H1 (cell line): ENCODE data around the gene OR13C2. TPM values are rescaled to one million over a fixed set of nuclear protein-coding genes. Genes with fewer than 3 reads are reported as not detected.
"Not testable (repeated sequence)": the region's sequence is repeated elsewhere in the genome, so short reads cannot be mapped to it uniquely, and the experiment has no call there.

Source experiments
- CTCF ChIA-PET: fragments of 300-600 bp; sonication (Branson Sonifier 250); formaldehyde crosslinking; loops from one replicate; lab custom pipeline; 2021; ENCODE audit not compliant: partially characterized antibody; lab: Charles Lee
- POLR2A ChIA-PET: fragments of 300-600 bp; sonication (Branson Sonifier 250); formaldehyde crosslinking; loops from one replicate; lab custom pipeline; 2021; ENCODE audit warnings: inconsistent platforms; ENCODE audit not compliant: partially characterized antibody; lab: Charles Lee
- DNase-seq, 2 experiments: peaks; one replicate each; pipeline versions ENCODE4 v3.0.0 to v3.0.0-alpha.2; 2010 to 2022; ENCODE audit warnings: low spot score in 2 of 2, low read depth in 1 of 2, mixed read lengths in 1 of 2
- FAIRE-seq: peaks from 2 replicates; lab custom pipeline; 2011; peaks lifted over from hg19 to GRCh38; lab: Jason Lieb, UNC
- H2AFZ ChIP-seq: 2 replicates; pipeline ENCODE4 v1.8.1; 2012; ENCODE audit warnings: low read length, inconsistent platforms
- H2AK5ac ChIP-seq: 2 replicates; pipeline ENCODE4 v1.6.1; 2013; ENCODE audit warnings: low read depth, low read length
- H2BK120ac ChIP-seq: replicated peaks from 2 replicates; pipeline ENCODE3; 2013; ENCODE audit warnings: low read depth, low read length, inconsistent platforms
- H2BK12ac ChIP-seq: 2 replicates; pipeline ENCODE4 v1.6.1; 2013; ENCODE audit warnings: low read depth, low read length
- H2BK15ac ChIP-seq: 2 replicates; pipeline ENCODE4 v1.6.1; 2013; ENCODE audit warnings: low read length
- H2BK20ac ChIP-seq: 2 replicates; pipeline ENCODE4 v1.6.1; 2013; ENCODE audit warnings: low read length
- H2BK5ac ChIP-seq: 2 replicates; pipeline ENCODE4 v1.6.1; 2013; ENCODE audit warnings: low read depth, low read length
- H3K14ac ChIP-seq: 2 replicates; pipeline ENCODE4 v1.6.1; 2013; ENCODE audit warnings: inconsistent platforms; ENCODE audit not compliant: insufficient read length
- H3K18ac ChIP-seq: 2 replicates; pipeline ENCODE4 v1.6.1; 2013; ENCODE audit warnings: low read length; ENCODE audit errors: extremely low read depth
- H3K23ac ChIP-seq: 2 replicates; pipeline ENCODE4 v1.6.1; 2013; ENCODE audit warnings: inconsistent platforms; ENCODE audit not compliant: insufficient read length
- H3K23me2 ChIP-seq: 2 replicates; pipeline ENCODE4 v1.6.1; 2013; ENCODE audit warnings: low read depth, low read length
- H3K27ac ChIP-seq: 2 replicates; pipeline ENCODE4 v1.6.1; 2011; ENCODE audit warnings: low read depth, low read length, inconsistent platforms
- H3K27me3 ChIP-seq, 4 experiments: replicated peaks in 1 of 4; 1 replicate in 1 of 4; 2 replicates in 3 of 4; pipeline versions ENCODE4 v1.6.1 to v1.8.1; 2011 to 2013; ENCODE audit warnings: low read length in 3 of 4, mild to moderate bottlenecking in 3 of 4, inconsistent platforms in 2 of 4, mixed read lengths in 2 of 4, moderate library complexity in 1 of 4; ENCODE audit not compliant: control insufficient read depth in 3 of 4, insufficient read depth in 3 of 4; ENCODE audit errors: extremely low read depth in 1 of 4
- H3K36me3 ChIP-seq, 4 experiments: 2 replicates each; pipeline versions ENCODE4 v1.6.1 to v1.8.1; 2011 to 2013; ENCODE audit warnings: mild to moderate bottlenecking in 4 of 4, low read length in 3 of 4, moderate library complexity in 2 of 4, control low read depth in 1 of 4, inconsistent platforms in 1 of 4; ENCODE audit not compliant: insufficient read depth in 4 of 4, control insufficient read depth in 2 of 4
- H3K4ac ChIP-seq: replicated peaks from 2 replicates; pipeline ENCODE3; 2013; ENCODE audit warnings: low read length, low read depth, mixed read lengths, inconsistent platforms; ENCODE audit not compliant: insufficient read length
- H3K4me1 ChIP-seq, 4 experiments: replicated peaks in 1 of 4; 1 replicate in 1 of 4; 2 replicates in 3 of 4; pipeline versions ENCODE4 v1.6.1 to v1.8.1; 2011 to 2013; ENCODE audit warnings: low read length in 3 of 4, inconsistent platforms in 2 of 4, mixed read lengths in 1 of 4; ENCODE audit not compliant: insufficient read depth in 4 of 4, control insufficient read depth in 3 of 4
- H3K4me2 ChIP-seq, 2 experiments: 2 replicates each; pipeline versions ENCODE4 v1.6.1 to v1.8.1; 2011 to 2013; ENCODE audit warnings: low read depth in 2 of 2, low read length in 2 of 2, control low read depth in 1 of 2, inconsistent platforms in 1 of 2, mild to moderate bottlenecking in 1 of 2; ENCODE audit not compliant: insufficient read depth in 1 of 2
- H3K4me3 ChIP-seq, 4 experiments: fragments of 200-600, 300-600 bp in 1 of 4; sonication (generic), shearing (Covaris generic), sonication (Bioruptor Twin) in 1 of 4; 2 replicates each; pipeline versions ENCODE4 v1.5.1 to v1.8.1; 2011 to 2016; ENCODE audit warnings: low read length in 4 of 4, low read depth in 3 of 4, control low read depth in 2 of 4, inconsistent platforms in 2 of 4, mild to moderate bottlenecking in 2 of 4, mixed read lengths in 1 of 4, moderate library complexity in 1 of 4; ENCODE audit not compliant: insufficient read depth in 2 of 4; ENCODE audit errors: extremely low read depth in 1 of 4
- H3K56ac ChIP-seq: replicated peaks from 2 replicates; pipeline ENCODE3; 2013; ENCODE audit warnings: low read depth, mild to moderate bottlenecking, mixed read lengths, low read length, inconsistent platforms; ENCODE audit not compliant: insufficient read length
- H3K79me1 ChIP-seq: 2 replicates; pipeline ENCODE4 v1.6.1; 2013; ENCODE audit warnings: low read depth, low read length, control low read depth
- H3K79me2 ChIP-seq, 2 experiments: 2 replicates each; pipeline versions ENCODE4 v1.6.1 to v1.8.1; 2012 to 2013; ENCODE audit warnings: low read length in 2 of 2, mild to moderate bottlenecking in 2 of 2, inconsistent platforms in 1 of 2; ENCODE audit not compliant: insufficient read depth in 2 of 2, control insufficient read depth in 1 of 2
- H3K9ac ChIP-seq, 4 experiments: replicated peaks in 1 of 4; 1 replicate in 1 of 4; 2 replicates in 3 of 4; pipeline versions ENCODE4 v1.6.1 to v1.8.1; 2011 to 2013; ENCODE audit warnings: low read depth in 3 of 4, low read length in 3 of 4, control low read depth in 2 of 4, mild to moderate bottlenecking in 2 of 4, moderate library complexity in 2 of 4, inconsistent platforms in 1 of 4; ENCODE audit errors: extremely low read depth in 1 of 4
- H3K9me3 ChIP-seq, 2 experiments: 2 replicates each; pipeline versions ENCODE4 v1.6.1 to v1.8.1; 2012 to 2013; ENCODE audit warnings: mild to moderate bottlenecking in 2 of 2, moderate library complexity in 2 of 2, control low read depth in 1 of 2, inconsistent platforms in 1 of 2, low read depth in 1 of 2, low read length in 1 of 2, mixed read lengths in 1 of 2; ENCODE audit not compliant: insufficient read depth in 2 of 2
- H4K20me1 ChIP-seq, 2 experiments: replicated peaks in 1 of 2; 2 replicates each; pipeline versions ENCODE3 to v1.8.1; 2011 to 2013; ENCODE audit warnings: inconsistent platforms in 2 of 2, low read length in 2 of 2, mild to moderate bottlenecking in 1 of 2; ENCODE audit not compliant: insufficient read depth in 2 of 2, control insufficient read depth in 1 of 2
- H4K5ac ChIP-seq: 2 replicates; pipeline ENCODE4 v1.6.1; 2013; ENCODE audit warnings: low read length, low read depth, mixed read lengths, inconsistent platforms; ENCODE audit not compliant: insufficient read length
- H4K8ac ChIP-seq: 2 replicates; pipeline ENCODE4 v1.8.0; 2013; ENCODE audit warnings: mild to moderate bottlenecking, moderate library complexity, low read length, inconsistent platforms; ENCODE audit not compliant: insufficient read depth; ENCODE audit errors: extremely low read depth
- H4K91ac ChIP-seq: replicated peaks from 2 replicates; pipeline ENCODE3; 2013; ENCODE audit warnings: low read length, mixed read lengths, inconsistent platforms; ENCODE audit not compliant: insufficient read length
- WGBS, 2 experiments: shearing (Covaris generic) in 1 of 2; methylation state at CpG; one replicate each; pipeline versions ENCODE4 v1.1.6 to v1.1.7; 2013 to 2015; ENCODE audit warnings: low lambda C conversion rate in 2 of 2, mixed read lengths in 2 of 2, inconsistent platforms in 1 of 2, low coverage in 1 of 2, missing lambda C conversion rate in 1 of 2; ENCODE audit not compliant: insufficient replicate concordance in 2 of 2, insufficient coverage in 1 of 2, insufficient read length in 1 of 2; ENCODE audit errors: extremely low coverage in 1 of 2, missing lambda C conversion rate in 1 of 2; 5-methylcytosine and 5-hydroxymethylcytosine counted together
- long read RNA-seq, 2 experiments: library from RNA in 1 of 2; library from capped mRNA in 1 of 2; stranded (forward); transcript quantifications; one replicate each; pipeline ENCODE4 v2.0.0, GENCODE V29; 2021; ENCODE audit warnings: inconsistent platforms in 1 of 2
- polyA minus RNA-seq, 3 experiments: library from RNA; depleted of rRNA, polyadenylated mRNA; stranded (reverse); fragments of >200 nt; gene quantifications; 1 replicate in 2 of 3; 2 replicates in 1 of 3; pipeline ENCODE4 v1.2.3, GENCODE V29; 2011
- polyA plus RNA-seq, 7 experiments: library from polyadenylated mRNA; depleted of rRNA in 3 of 7; stranded (reverse) in 5 of 7; unstranded in 2 of 7; fragments of >200 nt in 5 of 7; fragments of 200-250 nt in 2 of 7; gene quantifications; 1 replicate in 5 of 7; 2 replicates in 1 of 7; 4 replicates in 1 of 7; pipeline versions ENCODE4 v1.2.1 to v1.2.3, GENCODE V29; 2011 to 2013; ENCODE audit warnings: missing spikeins in 2 of 7, mixed read lengths in 2 of 7
- total RNA-seq: library from RNA; stranded (reverse); fragmentation: NEBNext Ultra II Directional; extraction: Animal tissue kit (Norgen Biotek cat#: 25700); gene quantifications from 2 replicates; pipeline ENCODE4 v1.2.1, GENCODE V29; 2021

Gene OR13C2, protein sequence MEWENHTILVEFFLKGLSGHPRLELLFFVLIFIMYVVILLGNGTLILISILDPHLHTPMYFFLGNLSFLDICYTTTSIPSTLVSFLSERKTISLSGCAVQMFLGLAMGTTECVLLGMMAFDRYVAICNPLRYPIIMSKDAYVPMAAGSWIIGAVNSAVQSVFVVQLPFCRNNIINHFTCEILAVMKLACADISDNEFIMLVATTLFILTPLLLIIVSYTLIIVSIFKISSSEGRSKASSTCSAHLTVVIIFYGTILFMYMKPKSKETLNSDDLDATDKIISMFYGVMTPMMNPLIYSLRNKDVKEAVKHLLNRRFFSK
- total RNA-seq (not detected in 2 replicates), polyA plus RNA-seq (2011; rRNA removed) (not detected in 2 replicates), polyA minus RNA-seq (2011; rRNA and poly(A)+ RNA removed) (not detected in 2 replicates)
- not detected for polyA plus RNA-seq (2011; cell fraction: cytosol; rRNA removed)
- polyA plus RNA-seq (2011; cell fraction: nucleus; rRNA removed): not detected
- not detected in 4 replicates for polyA plus RNA-seq (2012, experiment 1 of 2)
- polyA plus RNA-seq (2012, experiment 2 of 2): not detected
- polyA plus RNA-seq (2013, experiment 1 of 2): not detected
- polyA plus RNA-seq (2013, experiment 2 of 2): not detected
- not detected for polyA minus RNA-seq (2011; cell fraction: cytosol; rRNA and poly(A)+ RNA removed)
- polyA minus RNA-seq (2011; cell fraction: nucleus; rRNA and poly(A)+ RNA removed): not detected
- long read RNA-seq, experiment 1: 0 reads
- long read RNA-seq, experiment 2: 0 reads

DNA sequence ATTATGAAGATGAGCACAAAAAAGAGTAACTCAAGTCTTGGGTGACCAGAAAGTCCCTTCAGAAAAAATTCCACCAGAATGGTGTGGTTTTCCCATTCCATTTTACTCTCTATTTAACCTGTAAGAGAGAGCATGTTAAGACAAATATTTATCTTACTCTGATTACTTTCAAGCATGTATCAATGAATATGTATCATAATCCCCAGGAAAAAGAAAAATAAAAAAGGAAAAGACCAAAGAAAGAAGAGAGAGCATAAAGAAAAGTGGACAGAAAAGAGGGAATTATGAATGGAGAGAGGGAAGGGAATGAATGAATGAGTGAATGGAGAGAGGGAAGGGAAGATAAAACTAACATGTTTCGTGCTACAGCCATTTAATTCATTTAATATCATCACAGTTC, at the start of gene OR13C2:
Gene OR13C2 (minus strand): TSS at position 101 of the 400 bp plus-strand sequence. CDS start 0 bp downstream, at position 101.
- H3K36me3 ChIP-seq, FAIRE-seq, H4K20me1 ChIP-seq, H3K14ac ChIP-seq, H2BK120ac ChIP-seq, H3K18ac ChIP-seq, H3K9me3 ChIP-seq, H4K8ac ChIP-seq, CTCF ChIA-PET, H2AFZ ChIP-seq, H3K23ac ChIP-seq, H3K79me1 ChIP-seq, H2AK5ac ChIP-seq, H4K5ac ChIP-seq, H3K27me3 ChIP-seq, H4K91ac ChIP-seq, H2BK15ac ChIP-seq, H3K4me2 ChIP-seq, H3K4ac ChIP-seq, H3K56ac ChIP-seq, H3K9ac ChIP-seq, POLR2A ChIA-PET, H3K23me2 ChIP-seq, H3K4me1 ChIP-seq, H2BK20ac ChIP-seq, H3K4me3 ChIP-seq, H3K79me2 ChIP-seq, H3K27ac ChIP-seq, H2BK5ac ChIP-seq, DNase-seq, H2BK12ac ChIP-seq: not testable (repeated sequence)
- WGBS, 2 experiments: 76% methylated on average over 1 of the region's 1 CpG; no CpG with 5 or more reads in 1 of the 2 experiments
